Astrocyte (in vitro differentiated cells and primary cell): ENCODE data around the gene NOTCH4.

Experiments used
- CTCF ChIP-seq: IDR thresholded peaks from 2 replicates; pipeline ENCODE4 v1.5.1; 2011; ENCODE audit warnings: low read depth, mild to moderate bottlenecking, inconsistent platforms, low read length, moderate library complexity; ENCODE audit not compliant: insufficient read depth
- EZH2 ChIP-seq: IDR thresholded peaks from 2 replicates; pipeline ENCODE4 v1.6.1; 2012; ENCODE audit warnings: mild to moderate bottlenecking, low read length, inconsistent platforms; ENCODE audit not compliant: insufficient read depth

- TF ChIP-seq CTCF (no peak), EZH2 (no peak)
Measured at GRCh38 chr6:32146287-32146686, 77.6 kb downstream of the NOTCH4 start.
